ENCODE measurements around the gene NLRP1. TPM values are rescaled to one million over a fixed set of nuclear protein-coding genes. Genes with fewer than 3 reads are reported as not detected.

NLRP1 gene
- total and polyA plus RNA-seq, 2 of the 13 experiments (the other 11 are each of a cell fraction or from before 2014, with no cell fraction given) = 3.4 to 3.7 TPM

GRCh38 chr17:5467416-5467815 lies 116.9 kb downstream of the NLRP1 start:
- peaks cover 57% of the 10 kb centered on the region for H3K79me2 ChIP-seq (ENCODE audit: insufficient read depth, low read length)
- WGBS (ENCODE audit: low lambda C conversion rate) = 0% methylated on average over 8 of the region's 8 CpGs
- POLR2A ChIA-PET = interaction anchor here (2.0 to 2.9 kb wide), 2 partner anchors 19 to 28 kb away, joined by 10 to 51 read pairs; partner anchors contain the start of genes C1QBP, DERL2 and MIS12
- ATAC-seq = no peak
- H3K9me3 ChIP-seq (ENCODE audit: low read length) = no peaks in the 10 kb centered on the region
- H2AFZ ChIP-seq (ENCODE audit: low read length) = no peak overlapping the region
- CTCF ChIA-PET (ENCODE audit: low intra/inter-chr PET ratio, low total read pairs) = no interaction called here
- in situ Hi-C loops (cut with HindIII; ENCODE audit: extremely low pct_ligation_motif_present, low pct_unique_long_range_greater_than_20kb) = no loop called here
- peaks cover 1 to 12% of the 10 kb centered on the region in 2 experiments; a peak in 3 of 5 replicates for H3K36me3 ChIP-seq (replicated peaks in 1 of 2; ENCODE audit: control insufficient read depth in 1 of 2, insufficient read depth in 2 of 2, low read length in 2 of 2)
- H3K4me3 ChIP-seq (replicated peaks in 1 of 3; ENCODE audit: insufficient read depth in 1 of 3, low read depth in 2 of 3, low read length in 3 of 3) = peak overlapping the region; percentile 91 to 97 (median 96)
- peak overlapping the region; percentile 84 for H3K9ac ChIP-seq (ENCODE audit: insufficient read depth, low read depth, low read length)
- TF ChIP-seq ZNF142 (CRISPR knock-in tag; IDR thresholded peaks at IDR 0.05) = no peak
- no peak for TF ChIP-seq TBX3 (IDR thresholded peaks at IDR 0.05; ENCODE audit: borderline replicate concordance)
- no peak for TF ChIP-seq IKZF1 (IDR thresholded peaks at IDR 0.05)
- no peak for TF ChIP-seq ZNF468 (CRISPR knock-in tag; IDR thresholded peaks at IDR 0.05)
- TF ChIP-seq ZNF121 (CRISPR knock-in tag; IDR thresholded peaks at IDR 0.05) = no peak
- TF ChIP-seq HMGXB4 (CRISPR knock-in tag; IDR thresholded peaks at IDR 0.05; ENCODE audit: borderline replicate concordance in 1 of 2, low read depth in 1 of 2) = no peak
- TF ChIP-seq ZNF558 (CRISPR knock-in tag; IDR thresholded peaks at IDR 0.05; ENCODE audit: borderline replicate concordance) = no peak
- no peak for TF ChIP-seq TOE1 (CRISPR knock-in tag; IDR thresholded peaks at IDR 0.05)
- no peak for TF ChIP-seq GATA4 (IDR thresholded peaks at IDR 0.05; ENCODE audit: borderline replicate concordance, low read depth)
- no peak for TF ChIP-seq ZFP36L1 (CRISPR knock-in tag; IDR thresholded peaks at IDR 0.05)
- TF ChIP-seq TCF12 (IDR thresholded peaks at IDR 0.05) = no peak
- no peak for TF ChIP-seq TCF12 (CRISPR knock-in tag; IDR thresholded peaks at IDR 0.05)
- FAIRE-seq = no peak
- H4K20me1 ChIP-seq (ENCODE audit: insufficient read depth, low read length) = 0 out of 2 replicates have a peak, but pooled peaks cover 10% of the 10 kb centered on the region
- no TSS peak for BruUV-seq (replicated peaks)
- H3K27ac ChIP-seq (ENCODE audit: extremely low read length, insufficient read depth, low read length) = peak overlapping the region; percentile 91
- peak overlapping the region; percentile 98 for H3K4me2 ChIP-seq (ENCODE audit: low read depth, low read length)
- DNase-seq (ENCODE audit: low spot score) = no peak
- intact Hi-C loops (cut with micrococcal nuclease; ENCODE audit: unreplicated experiment) = no loop called here
- H3K27me3 ChIP-seq (ENCODE audit: control insufficient read depth in 1 of 2, insufficient read depth in 2 of 2, low read length in 2 of 2) = no peaks in the 10 kb centered on the region; a peak in 1 of 5 replicates
- H3K4me1 ChIP-seq (ENCODE audit: insufficient read depth, low read length) = peaks cover 38% of the 10 kb centered on the region

Measured in HepG2 (cell line).